Activated effector memory CD4-positive, alpha-beta T cell treated with Interleukin-2 at 50 U/mL for 16 hours (primary cell): ENCODE results near the gene SPDL1.
"Not testable (repeated sequence)": the region's sequence is repeated elsewhere in the genome, so short reads cannot be mapped to it uniquely, and the experiment has no call there.

Source experiments
- DNase-seq: peaks from one replicate; pipeline ENCODE4 v3.0.0-alpha.2; 2020

SPDL1 gene

DNA sequence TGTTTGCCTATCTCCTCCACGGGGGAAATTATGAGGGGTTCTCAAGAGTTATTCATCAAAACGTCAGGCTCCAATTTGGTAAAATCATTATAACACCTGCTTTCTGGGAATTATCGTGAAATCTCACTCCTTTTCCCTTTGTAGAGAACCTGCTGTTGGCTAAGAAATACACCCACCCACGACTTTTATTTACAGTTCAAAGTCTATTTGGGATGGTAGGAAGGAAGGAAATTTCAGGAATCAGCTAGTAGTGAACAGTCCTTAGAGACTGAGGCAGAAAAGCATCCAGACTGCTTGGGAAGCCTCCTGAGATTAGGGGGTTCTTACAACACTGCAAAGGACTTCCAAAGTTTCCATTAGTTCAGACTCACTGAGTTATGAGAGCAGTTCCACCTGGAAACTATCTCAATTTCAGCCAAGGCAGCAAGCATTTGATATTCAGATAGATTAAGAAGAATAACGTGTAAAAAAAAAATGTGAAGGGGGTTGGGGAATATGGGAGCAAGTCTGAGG lies 9.4 kb upstream of the SPDL1 start:
- DNase-seq = no peak

DNA sequence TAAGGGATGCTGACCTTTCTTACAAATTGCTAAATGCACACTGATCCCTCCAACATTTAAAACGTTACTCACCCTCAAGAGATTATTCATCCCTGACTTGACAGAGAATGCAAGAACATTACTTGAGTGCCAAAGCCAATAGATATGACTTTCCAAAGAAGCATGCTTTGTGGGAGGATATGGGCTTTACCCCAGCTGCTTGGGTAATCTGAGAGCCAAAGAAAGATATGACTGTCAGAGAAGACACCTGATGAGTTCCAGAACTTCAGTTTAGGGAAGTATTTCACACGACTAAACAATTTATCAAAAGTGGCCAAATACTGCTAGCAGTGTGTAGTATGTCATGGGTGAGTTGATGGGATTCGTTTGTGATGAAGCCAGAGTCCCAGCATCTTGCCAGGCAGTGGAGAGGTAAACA lies 7.4 kb upstream of the SPDL1 start:
- no peak for DNase-seq

DNA sequence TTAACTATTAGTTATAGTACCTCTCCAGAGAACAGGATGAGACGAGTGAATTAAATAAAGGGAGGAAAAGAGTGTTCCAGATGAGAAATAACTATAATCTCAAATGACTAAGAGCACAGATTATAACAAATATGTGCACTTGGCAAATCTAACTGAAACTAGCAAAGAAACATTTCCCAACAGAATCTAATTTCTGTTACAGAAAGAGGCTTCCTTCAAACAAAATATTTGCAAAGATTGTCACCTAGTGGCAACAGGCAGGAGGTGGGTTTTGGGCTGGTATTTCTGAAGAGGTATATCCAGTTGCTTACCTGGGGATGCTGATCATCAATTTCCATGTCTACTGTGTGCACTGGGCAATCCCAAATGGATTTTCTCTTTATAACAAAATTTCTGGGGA lies 5.6 kb upstream of the SPDL1 start:
- DNase-seq = no peak

DNA sequence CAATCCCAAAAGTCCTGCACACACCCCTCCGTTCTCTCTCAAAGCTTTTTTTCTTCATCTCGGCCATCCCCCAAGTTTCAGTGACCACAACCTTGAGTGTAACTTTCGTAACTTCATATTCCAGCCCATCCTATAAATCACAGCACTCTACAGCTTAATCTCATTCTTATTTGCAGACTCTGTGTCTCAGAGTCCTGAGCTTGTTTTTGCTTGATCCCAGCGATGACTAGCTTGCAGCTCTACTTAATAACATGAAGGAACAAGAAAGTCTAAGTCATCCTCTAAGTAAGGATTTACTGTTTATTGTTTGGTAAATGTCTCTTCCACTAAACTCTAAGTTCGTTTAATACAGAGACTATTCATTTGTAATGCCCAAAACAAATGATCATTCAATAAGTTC lies 2.6 kb upstream of the SPDL1 start:
- no peak for DNase-seq

DNA sequence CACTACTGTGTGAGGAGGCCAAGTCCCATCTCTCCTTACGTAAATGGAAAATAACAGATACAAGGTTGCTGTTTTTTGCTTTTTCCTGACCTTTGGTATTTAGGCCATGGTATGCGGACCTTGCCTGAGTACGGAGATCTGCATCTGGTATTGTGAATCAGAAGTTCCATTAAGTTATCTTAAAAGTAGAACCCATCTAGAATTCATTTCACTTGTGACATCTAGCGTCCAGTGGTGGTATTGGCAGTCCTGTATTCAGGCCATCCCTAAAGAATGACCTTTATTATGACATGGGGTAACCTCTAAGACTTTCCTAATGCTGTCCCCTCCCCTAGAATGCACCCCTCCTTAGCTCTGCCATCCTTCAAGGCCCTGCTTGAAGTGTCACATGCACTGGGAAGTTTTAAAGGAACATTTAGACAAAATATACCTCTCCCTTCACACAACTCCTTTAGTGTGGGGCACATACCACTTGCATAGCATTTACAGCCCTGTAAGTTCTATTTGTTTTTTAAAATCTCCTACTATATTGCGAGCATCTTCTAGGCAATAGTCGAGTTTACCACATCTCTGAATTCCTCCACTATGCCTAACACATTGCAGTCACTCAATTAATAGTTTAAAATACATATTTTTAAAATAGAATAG lies 1.9 kb upstream of the SPDL1 start:
- peak; percentile 18 for DNase-seq

DNA sequence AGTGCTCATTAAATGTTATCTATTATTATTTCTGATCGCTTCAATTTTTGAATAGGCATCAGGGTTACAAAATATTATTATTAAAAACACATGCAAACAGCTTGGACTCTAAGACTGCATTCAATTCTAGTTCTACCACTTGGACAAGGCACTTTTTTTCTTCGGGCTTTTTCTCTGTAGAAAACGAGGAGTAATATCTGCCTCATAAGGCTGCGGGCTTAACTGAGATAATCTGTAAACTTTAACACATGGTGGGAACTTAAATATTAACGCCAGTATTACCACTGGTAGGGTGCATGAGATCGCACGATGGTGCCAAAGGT lies 511 bp upstream of the SPDL1 start:
- DNase-seq = no peak

DNA sequence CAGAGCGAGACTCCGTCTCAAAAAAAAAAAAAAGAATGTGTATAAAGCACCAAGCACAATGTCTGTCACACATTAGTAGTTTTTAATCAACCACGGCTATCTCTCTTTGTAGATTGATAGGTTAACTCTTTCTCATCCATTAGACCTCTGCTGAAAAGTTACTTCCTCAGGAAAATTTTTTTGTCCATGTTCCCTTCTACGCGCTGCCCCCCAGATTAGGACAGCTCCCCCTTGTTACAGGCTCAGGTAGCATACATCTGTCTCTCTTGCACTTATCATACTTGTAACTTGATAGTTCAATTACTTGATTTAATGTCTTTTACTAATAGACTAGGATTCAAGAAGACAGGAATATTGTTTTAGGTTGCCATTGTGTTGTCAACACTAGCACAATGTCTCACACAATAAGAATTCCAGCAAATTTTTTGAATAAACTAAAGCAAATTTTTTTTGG lies 1.5 kb downstream of the SPDL1 start:
- no peak for DNase-seq

DNA sequence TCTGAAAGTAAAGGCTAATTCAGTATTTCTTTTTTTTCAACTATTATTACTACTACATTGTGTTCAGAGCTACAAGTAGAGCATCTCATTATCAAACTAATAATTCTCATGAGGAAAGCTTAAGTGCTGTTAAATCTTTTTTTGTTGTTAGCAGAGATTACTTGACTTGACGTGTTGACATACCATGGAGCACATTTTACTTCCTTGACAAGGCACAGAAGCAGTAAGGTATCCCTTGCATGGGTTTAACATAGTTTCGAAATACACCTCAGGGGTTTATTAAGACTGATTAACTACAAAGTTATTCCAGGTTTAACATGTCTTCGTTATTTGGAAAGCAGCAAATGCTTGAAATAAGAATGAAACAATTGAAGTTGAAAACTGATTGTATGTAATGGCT lies 7.0 kb downstream of the SPDL1 start:
- no peak for DNase-seq

DNA sequence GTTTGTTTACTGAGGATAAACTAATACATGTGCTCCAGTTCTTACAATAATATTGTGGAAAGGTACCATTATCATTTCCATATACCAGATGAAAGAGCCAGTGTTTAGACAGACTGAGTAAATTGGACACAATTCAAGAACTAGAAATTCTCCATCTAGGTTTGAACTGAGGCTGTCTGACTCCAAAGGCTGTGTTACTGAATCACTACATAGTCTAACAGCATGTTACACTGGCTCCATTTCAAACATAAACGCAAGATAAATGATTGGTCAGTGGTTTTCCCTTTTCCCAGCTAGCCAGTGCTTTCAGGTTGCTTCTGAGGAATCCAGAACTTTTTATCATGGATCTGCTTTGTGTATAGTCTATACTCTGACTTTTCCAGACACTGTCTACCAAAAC lies 8.1 kb downstream of the SPDL1 start:
- DNase-seq = no peak

DNA sequence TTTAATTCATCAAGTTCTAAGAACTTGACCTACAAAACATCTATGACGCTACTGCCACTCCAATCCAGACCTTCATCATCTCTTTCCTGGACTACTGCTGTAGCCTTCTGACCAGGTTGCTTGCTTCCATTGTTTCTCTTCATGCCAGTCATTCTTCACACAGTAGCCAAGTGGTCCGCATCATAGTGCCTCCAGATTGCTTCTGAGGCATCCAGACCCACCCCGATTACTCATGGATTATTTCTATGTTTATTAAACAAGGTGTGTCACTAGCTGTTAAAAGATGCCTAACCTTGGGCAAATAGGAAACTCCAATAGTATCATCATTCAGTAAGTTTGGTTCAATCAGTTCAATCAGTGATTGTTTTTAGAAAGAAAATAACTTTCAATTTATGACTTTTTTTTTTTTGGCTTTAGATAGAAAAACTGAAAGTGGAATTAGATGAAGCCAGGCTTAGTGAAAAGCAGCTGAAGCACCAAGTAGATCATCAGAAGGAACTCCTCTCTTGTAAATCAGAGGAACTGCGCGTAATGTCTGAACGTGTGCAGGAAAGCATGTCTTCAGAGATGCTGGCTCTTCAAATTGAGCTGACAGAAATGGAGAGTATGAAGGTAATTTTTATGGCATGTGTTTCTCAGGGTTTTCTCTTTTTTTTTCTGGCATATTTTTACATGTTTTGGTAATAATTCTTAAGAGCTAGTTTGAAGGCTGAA lies 9.5 kb downstream of the SPDL1 start:
- DNase-seq = no peak

DNA sequence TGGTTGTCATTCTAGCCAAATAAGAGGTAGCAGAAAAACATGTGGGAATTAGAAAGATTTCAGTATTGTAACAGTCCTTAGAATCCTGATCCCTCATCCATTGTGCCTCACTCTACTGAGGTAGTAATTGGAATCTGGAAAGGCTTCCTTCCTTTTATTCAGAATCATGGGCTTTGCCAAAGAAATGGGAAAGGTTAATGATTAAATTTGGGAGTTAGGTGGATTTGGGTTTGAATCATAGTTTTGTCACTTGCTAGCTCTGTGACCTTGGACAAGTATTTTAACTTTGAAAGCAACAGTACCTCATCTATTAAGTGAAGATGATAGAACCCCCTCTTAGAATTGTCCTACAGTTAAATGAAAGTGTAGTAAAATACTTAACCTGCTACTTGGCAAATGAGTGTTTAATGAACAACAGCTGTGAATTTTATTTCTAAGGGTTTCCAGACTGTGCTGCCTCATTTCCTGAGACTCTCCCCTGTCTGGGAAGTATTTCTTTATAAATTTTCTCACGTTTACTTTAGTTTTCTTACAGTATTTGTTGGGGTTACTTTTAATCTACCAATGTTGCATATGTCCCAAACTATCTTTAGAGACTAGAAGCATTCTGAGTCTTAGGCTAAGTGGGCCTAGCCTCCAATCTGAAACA lies 11.7 kb downstream of the SPDL1 start:
- no peak for DNase-seq

DNA sequence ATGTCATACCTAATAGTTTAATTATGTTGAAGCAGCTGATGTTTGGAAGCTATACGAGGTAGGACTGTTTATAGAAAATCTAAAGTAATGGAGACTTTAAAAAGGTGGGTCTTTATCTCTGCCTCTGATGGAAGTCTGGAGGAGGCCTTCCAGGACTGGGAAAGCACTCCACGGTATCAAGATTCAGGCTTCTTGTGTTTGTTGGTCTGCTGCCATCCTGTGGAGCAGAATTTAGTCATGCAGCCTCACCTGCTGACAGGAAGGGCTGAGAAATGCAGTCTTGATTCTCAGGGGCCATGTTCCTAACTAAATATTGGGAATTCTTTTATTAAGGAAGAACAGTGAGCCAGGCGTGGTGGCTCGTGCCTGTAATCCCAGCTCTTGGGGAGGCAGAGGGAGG lies 15.9 kb downstream of the SPDL1 start:
- no peak for DNase-seq

DNA sequence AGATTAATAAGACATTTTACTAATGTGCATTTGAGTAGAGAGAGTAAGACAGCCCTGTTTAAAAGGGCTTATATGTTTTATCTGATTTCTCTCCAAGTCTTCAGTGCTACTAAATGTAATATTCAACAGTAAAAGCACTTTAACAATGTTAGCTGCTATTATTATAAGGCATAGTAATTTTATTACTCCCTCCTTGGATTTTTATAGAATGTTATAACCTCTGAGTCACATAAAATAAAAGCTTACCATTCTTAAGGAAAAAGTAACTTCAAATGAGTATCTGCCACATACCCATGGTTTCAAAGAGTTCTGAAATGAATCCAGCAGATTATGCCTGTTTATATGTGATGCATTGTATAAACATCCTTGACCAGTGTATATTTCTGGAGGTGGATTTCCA lies 19.0 kb downstream of the SPDL1 start:
- DNase-seq = no peak

DNA sequence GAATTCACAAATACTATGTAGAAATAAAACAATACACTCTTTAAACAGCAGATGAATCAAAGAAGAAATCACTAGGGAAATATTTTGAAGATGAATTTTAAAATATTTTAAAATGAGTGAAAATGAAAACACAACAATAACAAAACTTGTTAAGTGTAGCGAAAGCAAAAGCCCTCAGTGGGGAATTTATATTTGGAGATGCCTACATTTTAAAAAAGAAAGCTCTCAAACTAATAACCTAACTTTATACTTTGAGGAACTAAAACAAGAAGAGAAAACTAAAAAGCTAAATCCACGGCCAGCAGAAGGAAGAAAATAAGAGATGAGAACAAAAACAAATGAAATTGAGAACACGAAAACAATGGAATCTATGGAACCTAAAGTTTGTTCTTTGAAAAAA lies 22.7 kb downstream of the SPDL1 start:
- DNase-seq = no peak

DNA sequence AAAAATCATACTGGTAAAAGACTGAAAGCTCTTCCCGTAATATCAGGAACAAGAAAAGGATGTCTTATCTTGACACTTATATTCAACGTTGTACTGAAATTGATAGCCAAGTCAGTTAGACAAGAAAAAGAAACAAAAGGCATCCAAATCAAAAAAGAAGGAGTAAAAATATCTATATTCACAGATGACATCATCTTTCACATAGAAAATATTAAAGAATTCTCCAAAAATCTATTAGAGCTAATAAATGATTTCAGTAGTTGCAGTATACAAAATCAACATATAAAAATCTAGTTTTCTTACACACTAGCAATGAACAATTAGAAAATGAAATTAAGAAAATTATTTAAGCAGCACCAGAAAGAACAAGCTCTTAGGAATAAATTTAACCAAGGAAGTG lies 24.3 kb downstream of the SPDL1 start:
- no peak for DNase-seq

DNA sequence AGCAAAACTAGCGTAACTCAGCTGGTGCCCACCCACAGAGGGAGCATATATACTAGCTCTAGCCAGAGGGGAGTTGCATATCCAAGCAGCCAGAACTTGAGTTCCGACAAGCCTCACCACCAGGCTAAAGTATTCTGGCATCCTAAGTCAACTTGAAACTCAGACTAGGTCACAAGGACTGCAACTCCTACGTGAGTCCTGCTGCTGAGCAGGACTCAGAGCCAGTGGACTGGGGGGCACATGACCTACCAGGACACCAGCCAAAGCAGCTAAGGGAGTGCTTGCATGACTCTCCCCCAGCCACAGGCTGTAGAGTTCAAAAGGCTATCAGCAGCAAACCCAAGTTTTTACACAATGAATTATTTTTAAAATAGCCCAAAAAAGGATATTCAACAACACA lies 26.1 kb downstream of the SPDL1 start:
- DNase-seq = no peak

DNA sequence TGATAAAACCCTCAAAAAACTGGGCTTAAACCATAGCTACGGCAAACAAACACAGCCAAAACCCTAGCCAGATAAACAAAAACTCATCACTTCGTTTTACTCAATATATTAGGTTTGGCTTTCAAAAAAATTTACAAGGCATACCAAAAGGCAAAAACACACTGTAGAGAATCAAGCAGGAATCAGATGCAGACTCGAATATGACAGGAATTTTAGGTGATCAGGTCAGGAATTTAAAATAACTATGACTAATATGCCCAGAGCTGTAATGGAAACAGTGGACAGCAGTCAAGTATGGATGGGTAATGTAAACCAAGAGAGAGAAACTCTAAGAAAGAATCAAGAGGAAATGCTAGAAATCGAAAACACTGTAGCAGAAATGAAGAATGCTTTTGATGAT lies 27.0 kb downstream of the SPDL1 start:
- no peak for DNase-seq

DNA sequence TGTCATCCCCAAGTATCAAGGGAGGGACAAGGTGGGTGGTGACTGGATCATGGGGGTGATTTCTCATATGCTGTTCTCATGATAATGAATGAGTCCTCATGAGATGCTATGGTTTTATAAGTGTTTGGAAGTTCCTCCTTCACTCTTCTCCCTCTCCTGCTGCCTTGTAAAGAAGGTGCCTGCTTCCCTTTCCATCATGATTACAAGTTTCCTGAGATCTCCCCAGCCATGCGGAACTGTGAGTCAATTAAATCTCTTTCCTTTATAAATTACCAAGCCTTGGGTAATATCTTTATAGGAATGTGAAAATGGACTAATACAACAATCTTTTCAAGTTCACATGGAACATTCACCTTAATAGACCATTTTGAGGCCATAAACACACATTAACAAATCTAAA lies 32.0 kb downstream of the SPDL1 start:
- DNase-seq = no peak

DNA sequence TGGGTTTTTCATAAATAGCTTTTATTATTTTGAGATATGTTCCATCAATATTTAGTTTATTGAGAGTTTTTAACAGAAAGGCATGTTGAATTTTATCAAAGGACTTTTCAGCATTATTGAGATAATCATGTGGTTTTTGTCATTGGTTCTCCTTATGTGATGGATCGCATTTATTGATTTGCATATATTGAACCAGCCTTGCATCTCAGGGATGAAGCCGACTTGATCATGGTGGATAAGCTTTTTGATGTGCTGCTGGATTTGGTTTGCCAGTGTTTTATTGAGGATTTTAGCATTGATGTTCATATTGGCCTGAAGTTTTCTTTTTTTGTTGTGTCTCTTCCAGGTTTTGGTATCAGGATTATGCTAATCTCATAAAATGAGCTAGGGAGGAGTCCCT lies 40.7 kb downstream of the SPDL1 start:
- DNase-seq = not testable (repeated sequence)

DNA sequence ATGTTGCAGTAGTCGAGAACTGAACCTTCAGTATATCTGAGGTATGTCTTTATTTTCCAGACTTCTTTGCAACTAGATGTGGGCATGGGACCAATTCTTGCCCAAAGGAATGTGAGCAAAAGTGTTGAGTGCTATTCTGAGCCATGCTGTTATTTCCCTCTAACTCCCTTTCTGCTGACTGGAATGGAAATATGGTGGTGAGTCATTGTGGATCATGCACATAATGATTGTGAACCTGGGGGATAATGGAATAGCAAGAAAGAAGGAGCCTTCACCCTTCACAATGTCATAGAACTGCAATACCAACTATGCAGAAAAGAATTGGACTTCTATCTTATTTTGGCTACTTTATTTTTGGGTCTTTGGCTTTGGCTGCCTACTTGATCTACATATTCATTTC lies 43.2 kb downstream of the SPDL1 start:
- DNase-seq = no peak

DNA sequence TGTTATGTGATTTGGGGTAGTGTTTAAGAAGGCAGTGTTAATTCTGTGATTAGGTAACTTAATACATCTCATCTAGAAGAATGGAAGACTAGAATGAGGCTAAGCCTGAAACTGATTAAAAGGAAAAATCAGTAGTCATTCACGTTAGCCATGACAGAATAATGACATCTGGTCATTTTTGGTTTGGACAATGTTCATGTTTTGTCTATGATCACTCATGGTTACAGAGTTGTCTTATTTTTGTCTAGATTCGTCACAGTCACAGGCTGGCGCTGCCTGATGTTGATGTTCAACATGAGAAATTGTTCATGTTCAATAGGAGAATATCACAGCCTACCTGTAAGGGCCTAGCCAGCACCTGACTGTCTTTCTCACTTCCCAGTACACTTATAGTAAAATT lies 44.0 kb downstream of the SPDL1 start:
- no peak for DNase-seq

DNA sequence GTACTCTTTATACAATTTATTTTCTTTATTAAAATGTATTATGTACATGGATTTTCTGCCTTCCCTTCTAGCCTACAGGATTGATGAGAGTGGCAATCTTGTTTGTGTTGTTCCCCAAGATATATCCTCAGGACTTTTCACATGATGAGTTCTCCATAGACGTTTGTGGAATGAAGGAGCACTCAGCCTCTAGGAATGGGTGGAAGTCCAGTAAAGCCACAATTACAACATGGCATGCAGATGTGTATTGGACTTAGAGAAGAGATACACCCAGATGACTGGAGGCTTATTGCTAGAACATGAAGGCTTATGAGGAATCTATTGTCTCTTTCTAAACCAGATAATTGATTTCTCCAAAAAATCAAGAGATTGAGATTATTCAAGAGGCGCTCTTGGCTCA lies 45.3 kb downstream of the SPDL1 start:
- DNase-seq = no peak

DNA sequence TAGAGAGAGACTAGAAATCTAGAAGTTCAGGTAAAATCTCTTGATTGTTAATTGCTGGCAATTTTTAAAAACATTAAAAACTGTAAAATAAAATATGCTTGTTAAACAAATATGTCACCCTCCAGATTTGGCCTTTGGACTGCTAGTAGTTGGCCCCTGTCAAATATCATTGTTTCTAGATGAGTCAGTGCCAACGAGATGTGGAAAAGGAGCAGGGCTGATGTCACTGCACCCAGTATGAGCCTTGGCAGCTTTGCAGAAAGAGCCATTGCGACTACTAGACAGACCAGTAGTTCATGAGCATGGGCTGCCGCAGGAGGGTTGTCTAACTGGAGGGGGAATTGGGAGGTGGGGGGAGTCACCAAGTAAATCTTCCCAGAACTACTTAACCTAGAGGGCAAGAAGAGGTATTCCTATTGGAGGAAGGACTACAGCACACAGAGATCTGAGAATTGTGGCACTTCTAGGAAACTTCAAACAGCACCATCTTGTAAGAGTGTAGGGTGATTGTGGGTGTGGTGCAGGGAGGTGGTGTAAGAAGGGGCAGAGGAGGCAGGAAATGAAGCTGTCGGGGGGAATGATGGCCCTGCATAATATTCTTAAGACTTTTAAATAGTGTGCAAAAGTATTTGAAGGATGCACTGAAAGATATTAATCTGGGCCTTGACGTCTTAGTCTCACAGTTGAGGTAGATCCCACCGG lies 46.4 kb downstream of the SPDL1 start:
- no peak for DNase-seq

DNA sequence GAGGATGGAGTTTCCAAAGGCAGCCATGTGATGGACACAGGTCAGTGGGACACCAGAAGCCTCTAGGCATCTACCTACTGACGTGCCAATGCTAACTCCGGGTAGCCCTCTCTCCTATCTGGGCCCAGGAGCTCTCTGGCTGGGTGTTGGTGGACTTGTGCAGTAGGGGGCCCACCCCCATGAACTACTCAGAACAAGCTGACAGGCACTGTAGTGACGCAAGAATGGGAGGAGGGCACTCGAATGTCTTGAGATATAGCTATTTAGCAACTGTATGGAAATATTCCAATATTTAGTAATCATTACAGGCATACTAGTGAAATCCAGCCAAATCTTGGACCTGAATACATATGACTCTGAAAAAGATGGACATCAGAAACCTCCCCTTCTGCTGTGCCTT lies 47.8 kb downstream of the SPDL1 start:
- DNase-seq = no peak
